ENCODE results near the gene TRPM8. TPM values are rescaled to one million over a fixed set of nuclear protein-coding genes. Genes with fewer than 3 reads are reported as not detected.
"Not testable (repeated sequence)": the region's sequence is repeated elsewhere in the genome, so short reads cannot be mapped to it uniquely, and the experiment has no call there.

TRPM8 gene
- total and polyA plus RNA-seq, 2 donors from 2014 or later, result 2.5 TPM; not detected in 1

- DNase-seq, result no peak
- peaks cover 0 to 4% (median 0%) of the 10 kb centered on the region in 3 donors for H3K9me3 ChIP-seq (ENCODE audit: control insufficient read depth in 2 of 3, insufficient read depth in 1 of 3, low read length in 3 of 3)
- TF ChIP-seq CTCF (IDR thresholded peaks at IDR 0.05; ENCODE audit: borderline replicate concordance, extremely low read depth, insufficient read depth), result no peak
- intact Hi-C loops (cut with DNase I), result no loop called here
- H3K9ac ChIP-seq (ENCODE audit: low read length in 3 of 3), result no peak overlapping the region
- no peaks in the 10 kb centered on the region for H3K27me3 ChIP-seq (ENCODE audit: control insufficient read depth, insufficient read depth, low read length)
- H3K4me3 ChIP-seq (ENCODE audit: low read length in 3 of 3), result no peak overlapping the region
- no peak overlapping the region for H3K27ac ChIP-seq (ENCODE audit: low read depth in 2 of 2, low read length in 2 of 2)
- H3K36me3 ChIP-seq (ENCODE audit: control insufficient read depth in 2 of 3, insufficient read depth in 3 of 3, low read length in 3 of 3), result no peaks in the 10 kb centered on the region
- no peak for FAIRE-seq
- H3K4me1 ChIP-seq (ENCODE audit: control insufficient read depth in 2 of 3, insufficient read depth in 2 of 3, low read depth in 1 of 3, low read length in 3 of 3), result no peaks in the 10 kb centered on the region
Measured at GRCh38 chr2:233882353-233882752, 34.8 kb upstream of the TRPM8 start.

- Histone ChIP-seq H3K4me1 (ENCODE audit: control insufficient read depth in 2 of 3, insufficient read depth in 2 of 3, low read depth in 1 of 3, low read length in 3 of 3) (no peaks in the 10 kb centered on the region), H3K36me3 (ENCODE audit: control insufficient read depth in 2 of 3, insufficient read depth in 3 of 3, low read length in 3 of 3) (no peaks in the 10 kb centered on the region), H3K4me3 (ENCODE audit: low read length in 3 of 3) (no peak overlapping the region), H3K9ac (ENCODE audit: low read length in 3 of 3) (no peak overlapping the region), H3K9me3 (ENCODE audit: control insufficient read depth in 2 of 3, insufficient read depth in 1 of 3, low read length in 3 of 3) (no peaks in the 10 kb centered on the region), H3K27ac (ENCODE audit: low read depth in 2 of 2, low read length in 2 of 2) (no peak overlapping the region), H3K27me3 (ENCODE audit: control insufficient read depth, insufficient read depth, low read length) (no peaks in the 10 kb centered on the region)
- no peak for TF ChIP-seq CTCF (IDR thresholded peaks at IDR 0.05; ENCODE audit: borderline replicate concordance, extremely low read depth, insufficient read depth)
- no peak for FAIRE-seq
- intact Hi-C loops (cut with DNase I), result no loop called here
- DNase-seq, result no peak
Measured at GRCh38 chr2:233892793-233893192, 24.4 kb upstream of the TRPM8 start.

- DNase-seq; H3K36me3 ChIP-seq (ENCODE audit: control insufficient read depth in 2 of 3, insufficient read depth in 3 of 3, low read length in 3 of 3); H3K9me3 ChIP-seq (ENCODE audit: control insufficient read depth in 2 of 3, insufficient read depth in 1 of 3, low read length in 3 of 3); FAIRE-seq; H3K4me1 ChIP-seq (ENCODE audit: control insufficient read depth in 2 of 3, insufficient read depth in 2 of 3, low read depth in 1 of 3, low read length in 3 of 3); intact Hi-C loops (cut with DNase I); H3K4me3 ChIP-seq (ENCODE audit: low read length in 3 of 3); H3K9ac ChIP-seq (ENCODE audit: low read length in 3 of 3); H3K27me3 ChIP-seq (ENCODE audit: control insufficient read depth, insufficient read depth, low read length); H3K27ac ChIP-seq (ENCODE audit: low read depth in 2 of 2, low read length in 2 of 2): not testable (repeated sequence)
Measured at GRCh38 chr2:233896253-233896652, 20.9 kb upstream of the TRPM8 start.

GRCh38 chr2:233901367-233901766 is 15.8 kb upstream of the TRPM8 start:
- FAIRE-seq, result no peak
- H3K9me3 ChIP-seq (ENCODE audit: control insufficient read depth in 2 of 3, insufficient read depth in 1 of 3, low read length in 3 of 3), result no peaks in the 10 kb centered on the region
- H3K4me1 ChIP-seq (ENCODE audit: control insufficient read depth in 2 of 3, insufficient read depth in 2 of 3, low read depth in 1 of 3, low read length in 3 of 3), result no peaks in the 10 kb centered on the region
- H3K27ac ChIP-seq (ENCODE audit: low read depth in 2 of 2, low read length in 2 of 2), result no peak overlapping the region
- TF ChIP-seq CTCF (IDR thresholded peaks at IDR 0.05; ENCODE audit: borderline replicate concordance, extremely low read depth, insufficient read depth), result no peak
- DNase-seq, result no peak
- no peaks in the 10 kb centered on the region for H3K27me3 ChIP-seq (ENCODE audit: control insufficient read depth, insufficient read depth, low read length)
- intact Hi-C loops (cut with DNase I), result no loop called here
- H3K36me3 ChIP-seq (ENCODE audit: control insufficient read depth in 2 of 3, insufficient read depth in 3 of 3, low read length in 3 of 3), result no peaks in the 10 kb centered on the region
- no peak overlapping the region for H3K4me3 ChIP-seq (ENCODE audit: low read length in 3 of 3)
- H3K9ac ChIP-seq (ENCODE audit: low read length in 3 of 3), result no peak overlapping the region

Data from kidney (tissue), 14 donors.